H1 (cell line): ENCODE data around the gene COMMD8. TPM values are rescaled to one million over a fixed set of nuclear protein-coding genes. Genes with fewer than 3 reads are reported as not detected.

Experiments
- CTCF ChIA-PET: fragments of 300-600 bp; sonication (Branson Sonifier 250); formaldehyde crosslinking; loops from one replicate; lab custom pipeline; 2021; ENCODE audit not compliant: partially characterized antibody; lab: Charles Lee
- POLR2A ChIA-PET: fragments of 300-600 bp; sonication (Branson Sonifier 250); formaldehyde crosslinking; loops from one replicate; lab custom pipeline; 2021; ENCODE audit warnings: inconsistent platforms; ENCODE audit not compliant: partially characterized antibody; lab: Charles Lee
- DNase-seq, 2 experiments: peaks; one replicate each; pipeline versions ENCODE4 v3.0.0 to v3.0.0-alpha.2; 2010 to 2022; ENCODE audit warnings: low spot score in 2 of 2, low read depth in 1 of 2, mixed read lengths in 1 of 2
- FAIRE-seq: peaks from 2 replicates; lab custom pipeline; 2011; peaks lifted over from hg19 to GRCh38; lab: Jason Lieb, UNC
- H2AFZ ChIP-seq: 2 replicates; pipeline ENCODE4 v1.8.1; 2012; ENCODE audit warnings: low read length, inconsistent platforms
- H2AK5ac ChIP-seq: 2 replicates; pipeline ENCODE4 v1.6.1; 2013; ENCODE audit warnings: low read depth, low read length
- H2BK120ac ChIP-seq: replicated peaks from 2 replicates; pipeline ENCODE3; 2013; ENCODE audit warnings: low read depth, low read length, inconsistent platforms
- H2BK12ac ChIP-seq: 2 replicates; pipeline ENCODE4 v1.6.1; 2013; ENCODE audit warnings: low read depth, low read length
- H2BK15ac ChIP-seq: 2 replicates; pipeline ENCODE4 v1.6.1; 2013; ENCODE audit warnings: low read length
- H2BK20ac ChIP-seq: 2 replicates; pipeline ENCODE4 v1.6.1; 2013; ENCODE audit warnings: low read length
- H2BK5ac ChIP-seq: 2 replicates; pipeline ENCODE4 v1.6.1; 2013; ENCODE audit warnings: low read depth, low read length
- H3K14ac ChIP-seq: 2 replicates; pipeline ENCODE4 v1.6.1; 2013; ENCODE audit warnings: inconsistent platforms; ENCODE audit not compliant: insufficient read length
- H3K18ac ChIP-seq: 2 replicates; pipeline ENCODE4 v1.6.1; 2013; ENCODE audit warnings: low read length; ENCODE audit errors: extremely low read depth
- H3K23ac ChIP-seq: 2 replicates; pipeline ENCODE4 v1.6.1; 2013; ENCODE audit warnings: inconsistent platforms; ENCODE audit not compliant: insufficient read length
- H3K23me2 ChIP-seq: 2 replicates; pipeline ENCODE4 v1.6.1; 2013; ENCODE audit warnings: low read depth, low read length
- H3K27ac ChIP-seq: 2 replicates; pipeline ENCODE4 v1.6.1; 2011; ENCODE audit warnings: low read depth, low read length, inconsistent platforms
- H3K27me3 ChIP-seq, 4 experiments: replicated peaks in 1 of 4; 1 replicate in 1 of 4; 2 replicates in 3 of 4; pipeline versions ENCODE4 v1.6.1 to v1.8.1; 2011 to 2013; ENCODE audit warnings: low read length in 3 of 4, mild to moderate bottlenecking in 3 of 4, inconsistent platforms in 2 of 4, mixed read lengths in 2 of 4, moderate library complexity in 1 of 4; ENCODE audit not compliant: control insufficient read depth in 3 of 4, insufficient read depth in 3 of 4; ENCODE audit errors: extremely low read depth in 1 of 4
- H3K36me3 ChIP-seq, 4 experiments: 2 replicates each; pipeline versions ENCODE4 v1.6.1 to v1.8.1; 2011 to 2013; ENCODE audit warnings: mild to moderate bottlenecking in 4 of 4, low read length in 3 of 4, moderate library complexity in 2 of 4, control low read depth in 1 of 4, inconsistent platforms in 1 of 4; ENCODE audit not compliant: insufficient read depth in 4 of 4, control insufficient read depth in 2 of 4
- H3K4ac ChIP-seq: replicated peaks from 2 replicates; pipeline ENCODE3; 2013; ENCODE audit warnings: low read length, low read depth, mixed read lengths, inconsistent platforms; ENCODE audit not compliant: insufficient read length
- H3K4me1 ChIP-seq, 4 experiments: replicated peaks in 1 of 4; 1 replicate in 1 of 4; 2 replicates in 3 of 4; pipeline versions ENCODE4 v1.6.1 to v1.8.1; 2011 to 2013; ENCODE audit warnings: low read length in 3 of 4, inconsistent platforms in 2 of 4, mixed read lengths in 1 of 4; ENCODE audit not compliant: insufficient read depth in 4 of 4, control insufficient read depth in 3 of 4
- H3K4me2 ChIP-seq, 2 experiments: 2 replicates each; pipeline versions ENCODE4 v1.6.1 to v1.8.1; 2011 to 2013; ENCODE audit warnings: low read depth in 2 of 2, low read length in 2 of 2, control low read depth in 1 of 2, inconsistent platforms in 1 of 2, mild to moderate bottlenecking in 1 of 2; ENCODE audit not compliant: insufficient read depth in 1 of 2
- H3K4me3 ChIP-seq, 4 experiments: fragments of 200-600, 300-600 bp in 1 of 4; sonication (generic), shearing (Covaris generic), sonication (Bioruptor Twin) in 1 of 4; 2 replicates each; pipeline versions ENCODE4 v1.5.1 to v1.8.1; 2011 to 2016; ENCODE audit warnings: low read length in 4 of 4, low read depth in 3 of 4, control low read depth in 2 of 4, inconsistent platforms in 2 of 4, mild to moderate bottlenecking in 2 of 4, mixed read lengths in 1 of 4, moderate library complexity in 1 of 4; ENCODE audit not compliant: insufficient read depth in 2 of 4; ENCODE audit errors: extremely low read depth in 1 of 4
- H3K56ac ChIP-seq: replicated peaks from 2 replicates; pipeline ENCODE3; 2013; ENCODE audit warnings: low read depth, mild to moderate bottlenecking, mixed read lengths, low read length, inconsistent platforms; ENCODE audit not compliant: insufficient read length
- H3K79me1 ChIP-seq: 2 replicates; pipeline ENCODE4 v1.6.1; 2013; ENCODE audit warnings: low read depth, low read length, control low read depth
- H3K79me2 ChIP-seq, 2 experiments: 2 replicates each; pipeline versions ENCODE4 v1.6.1 to v1.8.1; 2012 to 2013; ENCODE audit warnings: low read length in 2 of 2, mild to moderate bottlenecking in 2 of 2, inconsistent platforms in 1 of 2; ENCODE audit not compliant: insufficient read depth in 2 of 2, control insufficient read depth in 1 of 2
- H3K9ac ChIP-seq, 4 experiments: replicated peaks in 1 of 4; 1 replicate in 1 of 4; 2 replicates in 3 of 4; pipeline versions ENCODE4 v1.6.1 to v1.8.1; 2011 to 2013; ENCODE audit warnings: low read depth in 3 of 4, low read length in 3 of 4, control low read depth in 2 of 4, mild to moderate bottlenecking in 2 of 4, moderate library complexity in 2 of 4, inconsistent platforms in 1 of 4; ENCODE audit errors: extremely low read depth in 1 of 4
- H3K9me3 ChIP-seq, 2 experiments: 2 replicates each; pipeline versions ENCODE4 v1.6.1 to v1.8.1; 2012 to 2013; ENCODE audit warnings: mild to moderate bottlenecking in 2 of 2, moderate library complexity in 2 of 2, control low read depth in 1 of 2, inconsistent platforms in 1 of 2, low read depth in 1 of 2, low read length in 1 of 2, mixed read lengths in 1 of 2; ENCODE audit not compliant: insufficient read depth in 2 of 2
- H4K20me1 ChIP-seq, 2 experiments: replicated peaks in 1 of 2; 2 replicates each; pipeline versions ENCODE3 to v1.8.1; 2011 to 2013; ENCODE audit warnings: inconsistent platforms in 2 of 2, low read length in 2 of 2, mild to moderate bottlenecking in 1 of 2; ENCODE audit not compliant: insufficient read depth in 2 of 2, control insufficient read depth in 1 of 2
- H4K5ac ChIP-seq: 2 replicates; pipeline ENCODE4 v1.6.1; 2013; ENCODE audit warnings: low read length, low read depth, mixed read lengths, inconsistent platforms; ENCODE audit not compliant: insufficient read length
- H4K8ac ChIP-seq: 2 replicates; pipeline ENCODE4 v1.8.0; 2013; ENCODE audit warnings: mild to moderate bottlenecking, moderate library complexity, low read length, inconsistent platforms; ENCODE audit not compliant: insufficient read depth; ENCODE audit errors: extremely low read depth
- H4K91ac ChIP-seq: replicated peaks from 2 replicates; pipeline ENCODE3; 2013; ENCODE audit warnings: low read length, mixed read lengths, inconsistent platforms; ENCODE audit not compliant: insufficient read length
- BACH1 ChIP-seq: IDR thresholded peaks from 2 replicates; pipeline ENCODE4 v1.6.1; 2012; ENCODE audit warnings: low read length, improper control_type of control experiment
- BRCA1 ChIP-seq: IDR thresholded peaks from 2 replicates; pipeline ENCODE4 v1.6.1; 2012; ENCODE audit warnings: low read depth, low read length, improper control_type of control experiment
- EZH2 ChIP-seq: fragments of 200-600 bp; sonication (generic); IDR thresholded peaks from 2 replicates; pipeline ENCODE4 v1.7.1; 2012; ENCODE audit warnings: low read depth, mild to moderate bottlenecking, moderate library complexity, low read length, inconsistent platforms; ENCODE audit not compliant: severe bottlenecking
- HDAC2 ChIP-seq, 2 experiments: fragments of 300-600 bp in 1 of 2; sonication (generic) in 1 of 2; IDR thresholded peaks; 2 replicates each; pipeline ENCODE4 v1.6.1; 2011 to 2012; ENCODE audit warnings: low read depth in 2 of 2, low read length in 2 of 2, mild to moderate bottlenecking in 2 of 2, moderate library complexity in 2 of 2, borderline replicate concordance in 1 of 2, inconsistent platforms in 1 of 2
- KDM1A ChIP-seq: fragments of 200-600, 300-600 bp; sonication (generic); IDR thresholded peaks from 2 replicates; pipeline ENCODE4 v1.7.1; 2016; ENCODE audit warnings: mild to moderate bottlenecking, low read length, borderline replicate concordance
- POLR2A ChIP-seq, 2 experiments: IDR thresholded peaks; 1 replicate in 1 of 2; 2 replicates in 1 of 2; pipeline ENCODE4 v1.6.1; 2011; ENCODE audit warnings: low read depth in 2 of 2, low read length in 2 of 2, mild to moderate bottlenecking in 2 of 2; ENCODE audit errors: control extremely low read depth in 1 of 2
- POLR2AphosphoS5 ChIP-seq: IDR thresholded peaks from 2 replicates; pipeline ENCODE4 v1.6.1; 2011; ENCODE audit warnings: low read depth, low read length
- RNF2 ChIP-seq: fragments of 200-900, 300-1000 bp; sonication (generic); IDR thresholded peaks from 2 replicates; pipeline ENCODE4 v1.7.1; 2016; ENCODE audit warnings: borderline replicate concordance, low read depth, mild to moderate bottlenecking, antibody characterized with exemption, low read length; ENCODE audit not compliant: poor library complexity, severe bottlenecking; ENCODE audit errors: missing control alignments
- TCF12 ChIP-seq: IDR thresholded peaks from 2 replicates; pipeline ENCODE4 v1.6.1; 2011; ENCODE audit warnings: low read depth, mild to moderate bottlenecking, low read length
- WGBS, 2 experiments: shearing (Covaris generic) in 1 of 2; methylation state at CpG; one replicate each; pipeline versions ENCODE4 v1.1.6 to v1.1.7; 2013 to 2015; ENCODE audit warnings: low lambda C conversion rate in 2 of 2, mixed read lengths in 2 of 2, inconsistent platforms in 1 of 2, low coverage in 1 of 2, missing lambda C conversion rate in 1 of 2; ENCODE audit not compliant: insufficient replicate concordance in 2 of 2, insufficient coverage in 1 of 2, insufficient read length in 1 of 2; ENCODE audit errors: extremely low coverage in 1 of 2, missing lambda C conversion rate in 1 of 2; 5-methylcytosine and 5-hydroxymethylcytosine counted together
- polyA plus RNA-seq, 7 experiments: library from polyadenylated mRNA; depleted of rRNA in 3 of 7; stranded (reverse) in 5 of 7; unstranded in 2 of 7; fragments of >200 nt in 5 of 7; fragments of 200-250 nt in 2 of 7; gene quantifications; 1 replicate in 5 of 7; 2 replicates in 1 of 7; 4 replicates in 1 of 7; pipeline versions ENCODE4 v1.2.1 to v1.2.3, GENCODE V29; 2011 to 2013; ENCODE audit warnings: missing spikeins in 2 of 7, mixed read lengths in 2 of 7
- total RNA-seq: library from RNA; stranded (reverse); fragmentation: NEBNext Ultra II Directional; extraction: Animal tissue kit (Norgen Biotek cat#: 25700); gene quantifications from 2 replicates; pipeline ENCODE4 v1.2.1, GENCODE V29; 2021
- TF ChIP-seq, protein P1 (sequence below): IDR thresholded peaks from 2 replicates; pipeline ENCODE4 v1.6.1; 2012; ENCODE audit warnings: inconsistent platforms

The COMMD8 gene
- total and polyA plus RNA-seq, 2 of the 8 experiments (the other 6 are each of a cell fraction or from before 2014, with no cell fraction given), result 1.6 to 7.2 TPM

DNA sequence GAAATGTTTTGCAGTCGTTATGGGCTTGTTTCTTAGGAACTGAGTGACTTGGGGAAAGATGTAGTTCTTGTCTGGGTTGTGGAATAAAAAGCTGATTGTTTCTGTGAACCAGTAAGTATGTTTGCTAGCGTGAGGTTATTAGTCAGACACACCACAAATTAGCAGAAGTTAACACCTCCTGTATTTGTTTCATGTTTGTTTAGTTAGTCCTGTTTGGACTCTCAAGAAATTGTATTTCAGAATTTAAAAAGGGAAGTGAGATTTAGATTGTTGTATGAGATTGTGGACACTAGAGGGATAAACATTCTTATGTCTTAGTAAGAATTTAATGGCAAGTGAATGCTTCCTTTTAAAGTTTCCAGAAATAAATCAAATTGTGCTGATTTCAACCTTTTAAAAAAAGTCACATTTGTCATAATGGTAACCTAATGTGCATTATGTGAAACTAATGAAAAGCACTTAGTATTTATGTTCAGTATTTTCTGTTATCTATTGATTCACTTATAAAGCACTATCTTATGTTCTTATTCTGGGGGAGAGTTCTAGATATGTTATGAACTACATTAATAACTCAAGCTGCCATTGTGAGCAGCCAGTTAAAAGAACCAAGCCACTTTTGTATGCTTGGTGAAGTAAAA lies 47.1 kb upstream of the COMMD8 start:
- Histone ChIP-seq H4K91ac (no peak overlapping the region), H3K4me2 (no peak overlapping the region), H2BK120ac (no peak overlapping the region), H2BK12ac (no peak overlapping the region), H3K4ac (no peak overlapping the region), H3K79me1 (no peaks in the 10 kb centered on the region), H2AFZ (no peak overlapping the region), H3K9me3 (no peaks in the 10 kb centered on the region), H3K4me1 (peaks cover 0 to 5% (median 0%) of the 10 kb centered on the region in 4 experiments; a peak in 1 of 7 replicates), H2BK5ac (no peak overlapping the region), H3K27me3 (no peaks in the 10 kb centered on the region), H4K20me1 (no peaks in the 10 kb centered on the region), H4K5ac (no peak overlapping the region), H2BK20ac (no peak overlapping the region), H3K14ac (no peak overlapping the region), H3K23ac (no peak overlapping the region), H3K79me2 (no peaks in the 10 kb centered on the region), H3K4me3 (no peak overlapping the region), H3K18ac (no peak overlapping the region), H3K56ac (no peak overlapping the region), H3K27ac (no peak overlapping the region), H2BK15ac (no peak overlapping the region), H3K36me3 (no peaks in the 10 kb centered on the region), H3K23me2 (no peaks in the 10 kb centered on the region; the same call in 1 of the 2 replicates), H3K9ac (no peak overlapping the region), H2AK5ac (no peak overlapping the region), H4K8ac (no peak overlapping the region)
- POLR2A ChIA-PET, result no interaction called here
- FAIRE-seq (no peak), DNase-seq (no peak)
- CTCF ChIA-PET, result interaction anchor here (0.6 to 2.2 kb wide), 4 partner anchors 9 to 40 kb away, joined by 3 to 7 read pairs (median 4); no protein-coding TSS in a partner anchor
- 85% methylated on average over 2 of the region's 2 CpGs; no CpG with 5 or more reads in 1 of the 2 experiments for WGBS, 2 experiments
- TF ChIP-seq RNF2 (no peak), KDM1A (no peak), HDAC2 (IDR thresholded peaks at IDR 0.05; ENCODE audit: borderline replicate concordance in 1 of 2, low read depth in 2 of 2, low read length in 2 of 2) (no peak), TCF12 (no peak), BRCA1 (no peak), POLR2A (IDR thresholded peaks at IDR 0.05; ENCODE audit: control extremely low read depth in 1 of 2, low read depth in 2 of 2, low read length in 2 of 2) (no peak), BACH1 (no peak), POLR2AphosphoS5 (no peak), EZH2 (no peak)
- TF ChIP-seq, protein P1, sequence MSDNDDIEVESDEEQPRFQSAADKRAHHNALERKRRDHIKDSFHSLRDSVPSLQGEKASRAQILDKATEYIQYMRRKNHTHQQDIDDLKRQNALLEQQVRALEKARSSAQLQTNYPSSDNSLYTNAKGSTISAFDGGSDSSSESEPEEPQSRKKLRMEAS, result no peak
